ENCODE measurements around the gene ACVR1.

Gene ACVR1

DNA sequence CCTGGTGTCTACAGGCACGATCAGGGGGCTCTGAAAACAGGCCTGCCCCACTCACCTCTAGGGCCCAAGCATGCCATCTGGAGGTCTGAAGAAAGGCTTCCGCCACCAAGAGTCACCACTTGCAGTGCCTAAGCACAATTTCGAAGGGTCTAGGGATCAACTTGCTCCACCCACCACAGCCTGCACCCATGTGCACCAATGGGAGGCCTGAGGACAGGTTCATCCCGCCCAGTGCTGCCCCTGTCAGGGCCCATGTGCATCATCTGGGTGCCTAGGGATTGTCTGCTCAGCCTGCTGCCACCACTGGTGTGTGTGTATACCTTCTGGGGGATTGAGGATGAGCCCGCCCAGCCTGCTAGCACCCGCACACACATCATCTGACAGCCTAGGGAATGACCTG is 126.4 kb downstream of the ACVR1 start:
- no peaks in the 10 kb centered on the region for H3K27me3 Mint-ChIP-seq (ENCODE audit: low read depth)
- peaks cover 3% of the 10 kb centered on the region for H3K9me3 Mint-ChIP-seq
- no peak overlapping the region for H3K4me3 Mint-ChIP-seq
- peaks cover 40% of the 10 kb centered on the region for H3K4me1 Mint-ChIP-seq (ENCODE audit: low read depth)
- H3K36me3 Mint-ChIP-seq (ENCODE audit: low read depth), result peaks cover 54% of the 10 kb centered on the region
- DNase-seq (ENCODE audit: low spot score), result no peak
- H3K27ac Mint-ChIP-seq, result no peak overlapping the region

DNA sequence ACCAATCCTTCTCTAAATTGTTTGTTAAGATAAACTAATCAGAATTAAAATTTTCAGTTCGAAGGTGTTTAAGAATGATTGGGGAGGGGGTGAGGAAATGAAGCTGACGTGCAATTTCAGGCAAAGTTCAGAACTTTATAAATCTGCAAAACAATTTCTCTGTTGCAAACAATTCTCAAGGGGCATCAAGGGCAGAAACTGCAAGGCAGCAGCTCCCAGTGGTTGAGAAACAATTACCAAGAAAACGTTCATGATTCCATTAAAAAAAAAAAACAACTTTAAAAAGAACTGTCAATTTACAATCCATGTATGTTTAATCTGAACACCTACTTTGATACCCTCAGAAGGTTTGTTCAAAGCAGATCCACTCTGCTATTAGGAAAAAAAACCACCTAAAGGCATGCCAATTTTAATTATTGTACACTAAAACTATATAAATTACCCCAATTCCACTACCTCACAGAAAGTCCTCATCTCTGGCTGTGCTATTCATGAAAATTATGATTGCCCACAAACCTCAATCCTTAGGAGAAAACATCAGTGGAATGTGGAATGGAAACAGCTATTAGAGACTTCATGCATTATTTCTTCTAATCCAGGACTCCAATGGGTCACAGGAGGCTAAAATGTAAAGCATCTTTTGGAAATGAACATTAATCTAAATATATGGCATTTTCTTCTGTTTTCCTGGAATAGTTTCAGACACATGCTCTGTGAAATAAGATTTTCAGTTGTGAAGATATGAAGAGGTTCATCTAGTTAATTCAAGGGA is 127.6 kb downstream of the ACVR1 start:
- Mint-ChIP-seq H3K36me3 (ENCODE audit: low read depth) (peaks cover 50% of the 10 kb centered on the region), H3K4me1 (ENCODE audit: low read depth) (peaks cover 37% of the 10 kb centered on the region), H3K27me3 (ENCODE audit: low read depth) (no peaks in the 10 kb centered on the region), H3K9me3 (no peaks in the 10 kb centered on the region), H3K4me3 (no peak overlapping the region), H3K27ac (no peak overlapping the region)
- no peak for DNase-seq (ENCODE audit: low spot score)

DNA sequence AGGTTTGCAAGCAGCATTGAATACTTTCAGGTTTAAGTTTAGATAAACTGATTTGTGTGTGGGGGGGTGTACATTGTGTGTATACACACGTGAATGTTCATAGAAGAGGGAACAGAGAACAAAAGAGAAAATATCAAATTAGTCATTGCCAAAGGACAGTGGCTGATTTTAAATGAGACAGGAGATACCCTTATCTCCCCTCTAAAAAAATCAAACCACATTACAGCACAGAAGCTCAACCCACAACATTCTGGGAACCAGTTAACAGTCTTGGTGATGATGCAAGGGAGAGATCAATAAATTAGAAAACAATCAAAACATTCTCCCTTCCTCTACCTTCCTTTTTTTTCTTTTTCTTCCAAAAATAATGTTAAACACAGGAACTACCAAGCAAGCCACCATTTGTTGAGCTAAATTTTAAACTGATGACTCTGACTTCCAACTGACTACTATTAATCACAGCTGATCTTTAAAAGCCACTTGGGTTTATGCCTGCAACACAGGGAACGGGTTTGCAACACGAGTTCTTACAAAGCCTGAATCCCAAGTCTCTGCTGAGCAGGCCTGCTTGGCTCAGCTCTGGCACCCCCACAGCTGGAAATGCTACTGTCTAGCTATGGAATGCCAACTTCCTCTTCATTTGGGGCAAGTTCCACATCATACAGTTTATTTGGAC is 128.3 kb downstream of the ACVR1 start:
- H3K27ac Mint-ChIP-seq, result no peak overlapping the region

DNA sequence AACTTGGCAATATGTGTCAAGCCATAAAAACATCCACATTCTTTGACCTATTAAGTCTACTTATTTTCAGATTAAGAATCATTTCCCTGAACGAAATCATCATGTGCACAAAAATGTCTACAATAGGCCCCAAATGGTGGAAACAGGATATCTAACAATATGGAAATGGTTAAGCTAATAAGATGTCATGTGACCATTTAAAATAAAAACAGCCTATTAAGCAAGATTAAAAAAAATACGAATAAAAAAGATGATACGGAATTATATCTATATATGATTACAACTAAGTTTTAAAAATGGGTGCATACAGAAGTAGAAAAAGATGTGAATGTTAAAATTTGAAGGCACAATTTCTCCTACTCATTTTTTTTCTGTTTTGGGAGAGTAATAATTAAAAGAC is 128.8 kb downstream of the ACVR1 start:
- Mint-ChIP-seq H3K36me3 (ENCODE audit: low read depth) (peaks cover 47% of the 10 kb centered on the region), H3K27me3 (ENCODE audit: low read depth) (no peaks in the 10 kb centered on the region), H3K9me3 (no peaks in the 10 kb centered on the region), H3K4me1 (ENCODE audit: low read depth) (peaks cover 44% of the 10 kb centered on the region), H3K4me3 (no peak overlapping the region), H3K27ac (no peak overlapping the region)
- no peak for DNase-seq (ENCODE audit: low spot score)

More for the DNA sequence above, 128.3 kb downstream of the ACVR1 start:
- Mint-ChIP-seq H3K36me3 (ENCODE audit: low read depth) (peaks cover 49% of the 10 kb centered on the region), H3K9me3 (no peaks in the 10 kb centered on the region), H3K4me1 (ENCODE audit: low read depth) (peaks cover 40% of the 10 kb centered on the region), H3K4me3 (peak overlapping the region; percentile 2), H3K27me3 (ENCODE audit: low read depth) (no peaks in the 10 kb centered on the region)
- no peak for DNase-seq (ENCODE audit: low spot score)

DNA sequence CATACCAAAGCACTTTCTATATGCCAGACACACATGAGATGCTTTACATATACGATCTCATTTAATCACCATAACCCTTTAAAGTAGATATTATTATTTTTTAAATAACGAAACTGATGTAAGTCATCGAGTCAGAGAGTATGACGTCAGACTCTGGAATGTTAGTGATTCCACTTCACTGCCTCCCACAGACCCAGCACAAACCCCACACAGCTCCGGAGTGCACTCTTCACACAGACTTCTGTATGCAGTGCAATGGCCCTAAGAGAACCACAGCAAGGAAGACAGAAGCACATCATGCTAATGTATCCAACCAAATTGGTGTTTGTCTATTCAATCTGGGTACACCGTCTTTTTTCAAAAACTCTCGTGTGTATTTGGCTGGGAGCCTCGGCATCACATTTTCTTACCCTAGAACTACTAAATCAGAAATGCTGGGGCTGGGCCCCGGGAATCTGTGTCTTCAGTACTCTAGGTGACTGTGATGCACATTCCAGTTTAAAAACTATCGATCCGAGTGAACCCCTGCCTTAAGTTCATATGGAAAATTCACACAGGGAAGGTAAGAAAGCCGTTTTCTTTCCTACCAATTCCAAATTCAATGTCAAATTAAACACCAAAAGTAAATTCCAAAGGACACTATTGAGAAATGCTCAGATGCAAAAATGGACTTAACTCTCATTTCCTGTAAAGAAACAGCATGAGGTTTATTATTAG is 129.7 kb downstream of the ACVR1 start:
- no peak for DNase-seq (ENCODE audit: low spot score)
- Mint-ChIP-seq H3K4me1 (ENCODE audit: low read depth) (peaks cover 38% of the 10 kb centered on the region), H3K9me3 (no peaks in the 10 kb centered on the region), H3K36me3 (ENCODE audit: low read depth) (peaks cover 46% of the 10 kb centered on the region), H3K27me3 (ENCODE audit: low read depth) (no peaks in the 10 kb centered on the region), H3K4me3 (no peak overlapping the region), H3K27ac (no peak overlapping the region)

DNA sequence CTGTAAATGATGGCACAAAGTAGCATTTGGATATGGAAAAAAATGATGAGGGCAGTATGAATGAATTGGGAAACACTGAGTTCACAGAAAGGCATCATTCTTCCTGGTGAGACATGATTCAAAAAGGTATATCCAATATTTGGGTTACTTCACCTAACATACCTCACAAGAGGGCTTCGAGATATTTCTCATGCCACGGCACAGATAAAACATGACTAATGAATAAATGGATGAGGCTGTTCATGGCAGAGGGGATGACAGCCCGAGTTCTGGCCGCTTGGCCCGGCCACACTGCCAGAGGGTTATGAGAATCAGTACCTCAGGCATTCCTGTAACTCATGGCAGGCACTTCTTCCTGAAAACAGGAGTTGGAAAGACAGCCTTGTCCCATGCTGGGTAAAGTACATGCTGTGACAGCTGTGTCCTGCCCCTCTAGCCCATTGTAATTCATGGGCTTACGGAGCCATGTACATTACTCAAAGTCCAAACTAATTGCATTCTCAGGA is 131.5 kb downstream of the ACVR1 start:
- H3K36me3 Mint-ChIP-seq (ENCODE audit: low read depth), result peaks cover 38% of the 10 kb centered on the region
- no peaks in the 10 kb centered on the region for H3K9me3 Mint-ChIP-seq
- H3K27me3 Mint-ChIP-seq (ENCODE audit: low read depth), result no peaks in the 10 kb centered on the region
- no peak overlapping the region for H3K27ac Mint-ChIP-seq
- no peak for DNase-seq (ENCODE audit: low spot score)
- H3K4me1 Mint-ChIP-seq (ENCODE audit: low read depth), result peaks cover 38% of the 10 kb centered on the region
- no peak overlapping the region for H3K4me3 Mint-ChIP-seq

DNA sequence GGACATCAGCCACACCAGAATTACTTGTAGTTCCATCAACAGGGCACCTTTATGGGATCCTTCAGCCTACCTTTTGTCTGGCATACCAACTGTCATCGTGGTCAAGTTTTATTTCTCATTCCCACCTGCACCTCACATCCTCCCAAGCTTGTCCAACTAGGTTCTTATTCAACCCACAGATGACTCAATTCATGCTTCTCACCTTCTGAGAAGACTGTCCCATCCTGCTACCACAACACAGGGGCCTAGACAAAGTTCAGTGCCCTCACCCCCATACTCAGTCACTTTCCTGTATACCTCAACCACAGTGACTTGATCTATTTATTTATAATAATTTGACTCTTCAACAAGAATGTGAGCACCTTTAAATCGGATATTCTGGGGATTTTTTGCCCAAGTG is 133.1 kb downstream of the ACVR1 start:
- Mint-ChIP-seq H3K36me3 (ENCODE audit: low read depth) (peaks cover 35% of the 10 kb centered on the region), H3K27me3 (ENCODE audit: low read depth) (no peaks in the 10 kb centered on the region), H3K4me3 (no peak overlapping the region), H3K4me1 (ENCODE audit: low read depth) (peaks cover 28% of the 10 kb centered on the region), H3K27ac (no peak overlapping the region), H3K9me3 (no peaks in the 10 kb centered on the region)
- DNase-seq (ENCODE audit: low spot score), result peak; percentile 17

DNA sequence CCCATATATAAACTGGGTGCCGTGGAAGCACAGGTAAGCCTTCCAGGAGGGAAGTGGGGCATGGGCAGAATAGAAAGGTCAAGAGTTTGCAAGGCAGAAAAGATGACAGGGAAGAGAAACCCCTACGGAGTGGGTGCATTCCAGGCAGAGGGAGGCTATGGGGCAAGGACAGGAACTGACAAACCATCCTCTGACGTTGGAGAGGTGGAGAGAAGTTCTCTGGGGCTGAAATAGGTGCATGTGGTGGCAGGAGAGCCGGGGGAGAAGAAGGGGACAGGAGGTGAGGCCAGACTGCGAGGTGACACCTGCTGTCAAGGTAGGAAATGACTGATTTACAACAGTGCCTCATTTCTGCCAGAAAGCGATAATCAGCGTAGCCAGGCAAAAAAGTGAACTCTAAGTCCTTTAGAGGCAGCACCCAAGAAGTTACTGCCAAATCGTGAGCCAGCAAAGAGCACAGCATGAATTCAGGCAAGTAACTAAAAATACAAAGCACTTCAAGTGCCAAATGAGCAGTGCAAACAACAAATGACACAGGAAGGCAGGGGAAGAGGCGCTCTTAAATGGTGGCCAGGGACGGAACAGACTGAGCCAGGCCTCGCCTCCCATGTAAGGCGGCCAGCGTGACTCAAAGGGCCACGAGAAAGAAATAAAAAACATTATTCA is 134.2 kb downstream of the ACVR1 start:
- H3K4me1 Mint-ChIP-seq (ENCODE audit: low read depth), result peaks cover 19% of the 10 kb centered on the region
- H3K9me3 Mint-ChIP-seq, result no peaks in the 10 kb centered on the region
- H3K36me3 Mint-ChIP-seq (ENCODE audit: low read depth), result peaks cover 45% of the 10 kb centered on the region
- no peak overlapping the region for H3K4me3 Mint-ChIP-seq
- no peaks in the 10 kb centered on the region for H3K27me3 Mint-ChIP-seq (ENCODE audit: low read depth)
- DNase-seq (ENCODE audit: low spot score), result no peak
- no peak overlapping the region for H3K27ac Mint-ChIP-seq

DNA sequence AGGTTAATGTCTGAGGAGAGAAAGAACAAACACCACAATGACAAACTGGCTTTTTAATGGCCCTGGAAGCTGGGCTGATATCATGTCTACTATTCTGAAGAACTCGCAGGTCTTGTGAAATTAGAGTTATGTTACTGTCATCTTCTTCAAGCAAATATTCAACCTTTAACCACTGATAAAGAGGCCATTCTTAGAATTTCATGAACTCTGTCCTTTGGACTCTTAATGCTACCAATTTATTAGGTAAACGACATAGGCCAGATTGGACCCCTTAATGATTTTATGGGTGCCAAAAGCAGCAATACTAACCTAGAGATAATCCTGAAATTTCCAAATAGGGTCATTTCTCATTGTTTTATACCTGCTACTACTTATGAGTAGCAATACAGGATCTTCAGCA is 138.5 kb downstream of the ACVR1 start:
- H3K27me3 Mint-ChIP-seq (ENCODE audit: low read depth), result no peaks in the 10 kb centered on the region
- no peak overlapping the region for H3K4me3 Mint-ChIP-seq
- no peak overlapping the region for H3K27ac Mint-ChIP-seq
- H3K9me3 Mint-ChIP-seq, result no peaks in the 10 kb centered on the region
- H3K4me1 Mint-ChIP-seq (ENCODE audit: low read depth), result peaks cover 18% of the 10 kb centered on the region
- DNase-seq (ENCODE audit: low spot score), result no peak
- H3K36me3 Mint-ChIP-seq (ENCODE audit: low read depth), result peaks cover 63% of the 10 kb centered on the region

DNA sequence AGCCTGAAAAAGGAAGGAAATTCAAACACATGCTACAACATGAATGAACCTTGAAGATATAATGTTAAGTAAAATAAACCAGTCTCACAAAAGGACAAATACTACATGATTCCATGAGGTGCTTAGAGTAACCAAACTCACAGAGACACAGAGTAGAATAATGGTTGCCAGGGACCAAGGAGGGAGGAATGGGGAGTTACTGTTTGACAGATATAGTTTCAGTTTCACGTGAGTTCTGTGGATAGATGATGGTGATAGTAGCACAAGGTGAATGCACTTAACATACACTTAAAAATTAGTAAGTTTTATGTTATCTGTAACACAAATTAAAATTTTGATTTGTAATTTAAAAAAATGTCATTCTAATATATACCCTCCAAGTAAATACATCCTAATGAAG is 140.6 kb downstream of the ACVR1 start:
- peaks cover 8% of the 10 kb centered on the region for H3K9me3 Mint-ChIP-seq
- H3K36me3 Mint-ChIP-seq (ENCODE audit: low read depth), result peaks cover 63% of the 10 kb centered on the region
- H3K27me3 Mint-ChIP-seq (ENCODE audit: low read depth), result no peaks in the 10 kb centered on the region
- H3K27ac Mint-ChIP-seq, result no peak overlapping the region
- no peak overlapping the region for H3K4me3 Mint-ChIP-seq
- no peak for DNase-seq (ENCODE audit: low spot score)
- peaks cover 14% of the 10 kb centered on the region for H3K4me1 Mint-ChIP-seq (ENCODE audit: low read depth)

DNA sequence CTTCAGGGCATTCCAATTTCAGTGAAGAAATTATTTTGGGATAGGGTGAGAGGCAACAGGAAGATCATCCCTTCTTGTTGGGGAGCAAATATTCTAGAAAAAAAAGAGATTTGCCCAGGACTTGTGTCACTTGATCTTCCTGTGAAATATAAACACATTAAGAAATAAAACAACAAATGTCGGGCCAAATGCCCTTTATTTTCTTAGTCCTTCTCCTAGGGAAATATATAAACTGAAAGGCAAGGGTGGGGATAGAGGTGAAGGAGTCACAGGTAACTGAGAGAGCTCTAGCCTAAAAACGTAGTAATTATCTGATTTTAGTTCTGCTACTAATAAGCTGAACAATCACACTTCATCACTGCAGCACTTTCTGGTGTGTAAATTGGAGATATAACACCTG is 142.9 kb downstream of the ACVR1 start:
- Mint-ChIP-seq H3K27me3 (ENCODE audit: low read depth) (no peaks in the 10 kb centered on the region), H3K27ac (no peak overlapping the region), H3K4me1 (ENCODE audit: low read depth) (peaks cover 14% of the 10 kb centered on the region), H3K4me3 (no peak overlapping the region), H3K9me3 (peaks cover 19% of the 10 kb centered on the region), H3K36me3 (ENCODE audit: low read depth) (peaks cover 74% of the 10 kb centered on the region)
- DNase-seq (ENCODE audit: low spot score), result no peak

DNA sequence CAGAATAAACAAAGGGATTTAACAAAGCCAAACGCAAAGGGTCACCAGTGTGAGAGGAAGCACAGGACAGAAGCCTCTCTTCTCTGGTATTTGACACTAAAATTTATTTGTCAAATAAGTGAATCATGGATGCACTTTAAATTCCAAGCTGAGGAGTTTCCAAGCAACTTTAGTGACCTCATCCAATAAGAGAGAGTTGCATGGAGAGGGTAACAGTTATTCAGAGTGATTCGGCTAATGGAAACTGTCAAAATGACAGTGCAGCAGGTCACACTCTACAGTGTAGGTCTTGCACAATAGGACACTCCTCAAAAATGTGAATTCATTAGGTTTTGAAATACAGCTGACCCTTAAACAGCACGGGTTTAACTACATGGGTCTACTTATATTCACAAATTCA is 143.5 kb downstream of the ACVR1 start:
- peaks cover 19% of the 10 kb centered on the region for H3K9me3 Mint-ChIP-seq

DNA sequence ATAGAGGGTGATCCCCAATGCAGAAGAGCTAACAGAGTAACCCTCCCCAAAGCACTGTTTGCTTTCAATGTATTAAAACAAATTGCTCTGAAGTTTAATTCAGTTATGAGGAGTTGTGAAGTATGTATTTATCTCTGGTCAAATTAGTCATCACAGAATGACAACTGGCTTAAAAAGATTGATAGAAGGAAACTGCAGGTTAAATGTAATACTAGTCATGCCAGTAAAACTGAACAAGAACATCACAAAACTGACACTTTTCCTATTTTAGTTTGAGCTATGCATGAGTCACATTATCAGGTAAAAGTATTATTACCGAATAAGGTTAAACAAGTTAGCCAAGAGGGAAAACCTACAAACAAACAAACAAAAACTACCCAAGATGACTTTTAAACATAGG is 148.4 kb downstream of the ACVR1 start:
- Mint-ChIP-seq H3K9me3 (peaks cover 41% of the 10 kb centered on the region), H3K4me1 (ENCODE audit: low read depth) (peaks cover 3% of the 10 kb centered on the region), H3K27ac (no peak overlapping the region), H3K4me3 (no peak overlapping the region), H3K27me3 (ENCODE audit: low read depth) (no peaks in the 10 kb centered on the region), H3K36me3 (ENCODE audit: low read depth) (peaks cover 46% of the 10 kb centered on the region)
- DNase-seq (ENCODE audit: low spot score), result no peak

More for the DNA sequence above, 143.5 kb downstream of the ACVR1 start:
- Mint-ChIP-seq H3K36me3 (ENCODE audit: low read depth) (peaks cover 69% of the 10 kb centered on the region), H3K4me1 (ENCODE audit: low read depth) (peaks cover 12% of the 10 kb centered on the region), H3K4me3 (no peak overlapping the region), H3K27me3 (ENCODE audit: low read depth) (no peaks in the 10 kb centered on the region), H3K27ac (no peak overlapping the region)
- no peak for DNase-seq (ENCODE audit: low spot score)
